ENCODE measurements around the gene BTBD9. TPM values are rescaled to one million over a fixed set of nuclear protein-coding genes. Genes with fewer than 3 reads are reported as not detected.

The BTBD9 gene
- total and polyA plus RNA-seq, 2 donors (not counting 3 experiments of a cell fraction or from before 2014, with no cell fraction given): 4.9 to 15.0 TPM

GRCh38 chr6:38152620-38153019 lies 487.1 kb downstream of the BTBD9 start:
- dilution Hi-C loops (cut with MboI; ENCODE audit: extremely low pct_ligation_motif_present, low sequenced_read_pairs) (no loop called here), intact Hi-C loops (cut with micrococcal nuclease) (loop anchor here (10.0 kb wide), 2 partner anchors 358 to 448 kb away; no protein-coding TSS in a partner anchor)
- H3K9me1 ChIP-seq (replicated peaks; ENCODE audit: control insufficient read depth, extremely low read depth, insufficient read depth, low read length): no peaks in the 10 kb centered on the region
- no TSS peak for BruUV-seq (replicated peaks)
- H2AFZ ChIP-seq (ENCODE audit: low read depth, low read length): no peak overlapping the region
- H3K36me3 ChIP-seq (ENCODE audit: control insufficient read depth in 2 of 2, extremely low read depth in 1 of 2, insufficient read depth in 2 of 2, low read length in 2 of 2): peaks cover 0 to 2% of the 10 kb centered on the region in 2 experiments
- POLR2A ChIA-PET: no interaction called here
- TF ChIP-seq MYC (IDR thresholded peaks at IDR 0.05; ENCODE audit: low read depth, low read length) (no peak), FOS (IDR thresholded peaks at IDR 0.05; ENCODE audit: borderline replicate concordance, insufficient read depth, low read length) (no peak), EZH2 (IDR thresholded peaks at IDR 0.05; ENCODE audit: borderline replicate concordance, low read depth, low read length, severe bottlenecking) (no peak), POLR2A (IDR thresholded peaks at IDR 0.05; ENCODE audit: low read depth, low read length) (no peak), POLR2AphosphoS5 (IDR thresholded peaks at IDR 0.05; ENCODE audit: insufficient read depth, low read depth, low read length) (no peak), JUN (IDR thresholded peaks at IDR 0.05; ENCODE audit: borderline replicate concordance, insufficient read depth, insufficient read length, low read depth) (no peak), GATA2 (IDR thresholded peaks at IDR 0.05; ENCODE audit: insufficient read depth, insufficient read length, low read depth, low read length) (no peak)
- TF ChIP-seq, protein P1, sequence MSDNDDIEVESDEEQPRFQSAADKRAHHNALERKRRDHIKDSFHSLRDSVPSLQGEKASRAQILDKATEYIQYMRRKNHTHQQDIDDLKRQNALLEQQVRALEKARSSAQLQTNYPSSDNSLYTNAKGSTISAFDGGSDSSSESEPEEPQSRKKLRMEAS (IDR thresholded peaks at IDR 0.05; ENCODE audit: insufficient read depth, insufficient read length): no peak
- TF ChIP-seq, protein P2, sequence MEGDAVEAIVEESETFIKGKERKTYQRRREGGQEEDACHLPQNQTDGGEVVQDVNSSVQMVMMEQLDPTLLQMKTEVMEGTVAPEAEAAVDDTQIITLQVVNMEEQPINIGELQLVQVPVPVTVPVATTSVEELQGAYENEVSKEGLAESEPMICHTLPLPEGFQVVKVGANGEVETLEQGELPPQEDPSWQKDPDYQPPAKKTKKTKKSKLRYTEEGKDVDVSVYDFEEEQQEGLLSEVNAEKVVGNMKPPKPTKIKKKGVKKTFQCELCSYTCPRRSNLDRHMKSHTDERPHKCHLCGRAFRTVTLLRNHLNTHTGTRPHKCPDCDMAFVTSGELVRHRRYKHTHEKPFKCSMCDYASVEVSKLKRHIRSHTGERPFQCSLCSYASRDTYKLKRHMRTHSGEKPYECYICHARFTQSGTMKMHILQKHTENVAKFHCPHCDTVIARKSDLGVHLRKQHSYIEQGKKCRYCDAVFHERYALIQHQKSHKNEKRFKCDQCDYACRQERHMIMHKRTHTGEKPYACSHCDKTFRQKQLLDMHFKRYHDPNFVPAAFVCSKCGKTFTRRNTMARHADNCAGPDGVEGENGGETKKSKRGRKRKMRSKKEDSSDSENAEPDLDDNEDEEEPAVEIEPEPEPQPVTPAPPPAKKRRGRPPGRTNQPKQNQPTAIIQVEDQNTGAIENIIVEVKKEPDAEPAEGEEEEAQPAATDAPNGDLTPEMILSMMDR (IDR thresholded peaks at IDR 0.05; ENCODE audit: extremely low read depth in 1 of 2, insufficient read depth in 1 of 2, low read depth in 1 of 2, low read length in 2 of 2): no peak
- CTCF ChIA-PET: no interaction called here
- H3K4me2 ChIP-seq (ENCODE audit: insufficient read depth, low read length): no peak overlapping the region
- H4K20me1 ChIP-seq (replicated peaks; ENCODE audit: control insufficient read depth, extremely low read depth, insufficient read depth, low read length): no peaks in the 10 kb centered on the region
- no peak overlapping the region for H3K4me3 ChIP-seq (replicated peaks in 1 of 3; ENCODE audit: insufficient read depth in 1 of 3, low read depth in 1 of 3, low read length in 3 of 3)
- no peak overlapping the region for H3K27ac ChIP-seq (ENCODE audit: insufficient read depth, low read depth, low read length)
- H3K27me3 ChIP-seq (ENCODE audit: control insufficient read depth in 2 of 2, insufficient read depth in 2 of 2, low read length in 2 of 2): no peaks in the 10 kb centered on the region
- DNase-seq (ENCODE audit: low read depth, low spot score) (no peak), FAIRE-seq (no peak)
- no peaks in the 10 kb centered on the region for H3K79me2 ChIP-seq (ENCODE audit: control insufficient read depth, insufficient read depth, low read length)
- no peaks in the 10 kb centered on the region for H3K9me3 ChIP-seq (replicated peaks; ENCODE audit: control insufficient read depth, insufficient read depth, low read length)
- H3K4me1 ChIP-seq (ENCODE audit: control insufficient read depth, extremely low read depth, insufficient read depth, low read length): peaks cover 21% of the 10 kb centered on the region
- no peak overlapping the region for H3K9ac ChIP-seq (replicated peaks; ENCODE audit: extremely low read depth, insufficient read depth, low read length)

Measured in endothelial cell of umbilical vein (primary cell).